OCI-LY7 (cell line): ENCODE results near the gene SNX6.

Source experiments
- CTCF ChIP-seq: fragments of 200-600 bp; sonication (generic); conservative IDR thresholded peaks from 2 replicates; pipeline ENCODE4 v1.5.1; 2014; ENCODE audit warnings: mild to moderate bottlenecking, antibody characterized with exemption, low read length, moderate library complexity, mixed read lengths
- EZH2phosphoT487 ChIP-seq: fragments of 200-600 bp; sonication (generic); IDR thresholded peaks from 2 replicates; pipeline ENCODE4 v1.6.1; 2018; ENCODE audit warnings: low read depth, borderline replicate concordance, mild to moderate bottlenecking, mixed run types, antibody characterized with exemption, low read length, moderate library complexity, mixed read lengths

GRCh38 chr14:34662561-34663088 lies 32.7 kb upstream of the SNX6 start:
- TF ChIP-seq CTCF, result no peak
- no peak for TF ChIP-seq EZH2phosphoT487
